ENCODE results near the gene MAST2.
"Not testable (repeated sequence)": the region's sequence is repeated elsewhere in the genome, so short reads cannot be mapped to it uniquely, and the experiment has no call there.

MAST2 gene

GRCh38 chr1:46041974-46042373 lies 238.6 kb downstream of the MAST2 start:
- Histone ChIP-seq H3K9me3 (ENCODE audit: control insufficient read depth in 1 of 2, low read length in 2 of 2) (no peaks in the 10 kb centered on the region), H3K4me1 (ENCODE audit: control insufficient read depth in 1 of 2, insufficient read depth in 2 of 2, low read length in 2 of 2) (peaks cover under 1 to 12% of the 10 kb centered on the region in 2 donors), H3K36me3 (ENCODE audit: control insufficient read depth in 1 of 2, insufficient read depth in 2 of 2, low read length in 2 of 2) (no peaks in the 10 kb centered on the region), H3K27me3 (ENCODE audit: control insufficient read depth in 1 of 2, insufficient read depth in 2 of 2, low read length in 2 of 2) (no peaks in the 10 kb centered on the region), H3K9ac (ENCODE audit: low read depth in 1 of 2, low read length in 2 of 2) (no peak overlapping the region), H3K4me3 (ENCODE audit: low read depth in 1 of 2, low read length in 2 of 2) (no peak overlapping the region), H3K27ac (ENCODE audit: low read depth, low read length) (no peak overlapping the region)

GRCh38 chr1:46043458-46044017 lies 240.1 kb downstream of the MAST2 start:
- Histone ChIP-seq H3K9ac (ENCODE audit: low read depth in 1 of 2, low read length in 2 of 2) (no peak overlapping the region), H3K4me3 (ENCODE audit: low read depth in 1 of 2, low read length in 2 of 2) (no peak overlapping the region), H3K27me3 (ENCODE audit: control insufficient read depth in 1 of 2, insufficient read depth in 2 of 2, low read length in 2 of 2) (no peaks in the 10 kb centered on the region), H3K9me3 (ENCODE audit: control insufficient read depth in 1 of 2, low read length in 2 of 2) (no peaks in the 10 kb centered on the region), H3K4me1 (ENCODE audit: control insufficient read depth in 1 of 2, insufficient read depth in 2 of 2, low read length in 2 of 2) (peaks cover 0 to 6% of the 10 kb centered on the region in 2 donors), H3K36me3 (ENCODE audit: control insufficient read depth in 1 of 2, insufficient read depth in 2 of 2, low read length in 2 of 2) (no peaks in the 10 kb centered on the region), H3K27ac (ENCODE audit: low read depth, low read length) (no peak overlapping the region)

GRCh38 chr1:46044116-46044515 lies 240.7 kb downstream of the MAST2 start:
- Histone ChIP-seq H3K27ac (ENCODE audit: low read depth, low read length) (no peak overlapping the region), H3K27me3 (ENCODE audit: control insufficient read depth in 1 of 2, insufficient read depth in 2 of 2, low read length in 2 of 2) (no peaks in the 10 kb centered on the region), H3K36me3 (ENCODE audit: control insufficient read depth in 1 of 2, insufficient read depth in 2 of 2, low read length in 2 of 2) (no peaks in the 10 kb centered on the region), H3K9me3 (ENCODE audit: control insufficient read depth in 1 of 2, low read length in 2 of 2) (no peaks in the 10 kb centered on the region), H3K4me1 (ENCODE audit: control insufficient read depth in 1 of 2, insufficient read depth in 2 of 2, low read length in 2 of 2) (peaks cover 0 to 6% of the 10 kb centered on the region in 2 donors), H3K4me3 (ENCODE audit: low read depth in 1 of 2, low read length in 2 of 2) (no peak overlapping the region), H3K9ac (ENCODE audit: low read depth in 1 of 2, low read length in 2 of 2) (no peak overlapping the region)

GRCh38 chr1:46053734-46054133 lies 250.3 kb downstream of the MAST2 start:
- Histone ChIP-seq H3K4me1 (ENCODE audit: control insufficient read depth in 1 of 2, insufficient read depth in 2 of 2, low read length in 2 of 2) (peaks cover 0 to 5% of the 10 kb centered on the region in 2 donors), H3K9ac (ENCODE audit: low read depth in 1 of 2, low read length in 2 of 2) (no peak overlapping the region), H3K27ac (ENCODE audit: low read depth, low read length) (no peak overlapping the region), H3K27me3 (ENCODE audit: control insufficient read depth in 1 of 2, insufficient read depth in 2 of 2, low read length in 2 of 2) (no peaks in the 10 kb centered on the region), H3K36me3 (ENCODE audit: control insufficient read depth in 1 of 2, insufficient read depth in 2 of 2, low read length in 2 of 2) (no peaks in the 10 kb centered on the region), H3K4me3 (ENCODE audit: low read depth in 1 of 2, low read length in 2 of 2) (no peak overlapping the region), H3K9me3 (ENCODE audit: control insufficient read depth in 1 of 2, low read length in 2 of 2) (no peaks in the 10 kb centered on the region)

- H3K4me3 ChIP-seq (ENCODE audit: low read depth in 1 of 2, low read length in 2 of 2): no peak overlapping the region
- H3K9ac ChIP-seq (ENCODE audit: low read depth in 1 of 2, low read length in 2 of 2): no peak overlapping the region
- H3K27ac ChIP-seq (ENCODE audit: low read depth, low read length): no peak overlapping the region
- no peaks in the 10 kb centered on the region for H3K9me3 ChIP-seq (ENCODE audit: control insufficient read depth in 1 of 2, low read length in 2 of 2)
- no peaks in the 10 kb centered on the region for H3K27me3 ChIP-seq (ENCODE audit: control insufficient read depth in 1 of 2, insufficient read depth in 2 of 2, low read length in 2 of 2)
- peaks cover 0 to 5% of the 10 kb centered on the region in 2 donors for H3K4me1 ChIP-seq (ENCODE audit: control insufficient read depth in 1 of 2, insufficient read depth in 2 of 2, low read length in 2 of 2)
- peaks cover 1% of the 10 kb centered on the region in 2 donors for H3K36me3 ChIP-seq (ENCODE audit: control insufficient read depth in 1 of 2, insufficient read depth in 2 of 2, low read length in 2 of 2)
Measured at GRCh38 chr1:46056325-46056724, 252.9 kb downstream of the MAST2 start.

- H3K4me1 ChIP-seq (ENCODE audit: control insufficient read depth in 1 of 2, insufficient read depth in 2 of 2, low read length in 2 of 2); H3K27me3 ChIP-seq (ENCODE audit: control insufficient read depth in 1 of 2, insufficient read depth in 2 of 2, low read length in 2 of 2); H3K9ac ChIP-seq (ENCODE audit: low read depth in 1 of 2, low read length in 2 of 2); H3K36me3 ChIP-seq (ENCODE audit: control insufficient read depth in 1 of 2, insufficient read depth in 2 of 2, low read length in 2 of 2); H3K27ac ChIP-seq (ENCODE audit: low read depth, low read length); H3K9me3 ChIP-seq (ENCODE audit: control insufficient read depth in 1 of 2, low read length in 2 of 2); H3K4me3 ChIP-seq (ENCODE audit: low read depth in 1 of 2, low read length in 2 of 2): not testable (repeated sequence)
Measured at GRCh38 chr1:46057215-46057614, 253.8 kb downstream of the MAST2 start.

- H3K9ac ChIP-seq (ENCODE audit: low read depth in 1 of 2, low read length in 2 of 2): no peak overlapping the region
Measured at GRCh38 chr1:46057781-46058180, 254.4 kb downstream of the MAST2 start.

GRCh38 chr1:46058936-46059335 lies 255.5 kb downstream of the MAST2 start:
- H3K4me1 ChIP-seq (ENCODE audit: control insufficient read depth in 1 of 2, insufficient read depth in 2 of 2, low read length in 2 of 2): peaks cover 8 to 15% of the 10 kb centered on the region in 2 donors
- H3K9ac ChIP-seq (ENCODE audit: low read depth in 1 of 2, low read length in 2 of 2): no peak overlapping the region
- no peaks in the 10 kb centered on the region for H3K9me3 ChIP-seq (ENCODE audit: control insufficient read depth in 1 of 2, low read length in 2 of 2)
- no peak overlapping the region for H3K27ac ChIP-seq (ENCODE audit: low read depth, low read length)
- H3K27me3 ChIP-seq (ENCODE audit: control insufficient read depth in 1 of 2, insufficient read depth in 2 of 2, low read length in 2 of 2): no peaks in the 10 kb centered on the region
- H3K36me3 ChIP-seq (ENCODE audit: control insufficient read depth in 1 of 2, insufficient read depth in 2 of 2, low read length in 2 of 2): peaks cover 3 to 6% of the 10 kb centered on the region in 2 donors
- H3K4me3 ChIP-seq (ENCODE audit: low read depth in 1 of 2, low read length in 2 of 2): no peak overlapping the region

More at GRCh38 chr1:46057781-46058180, 254.4 kb downstream of the MAST2 start:
- peaks cover 0 to 10% of the 10 kb centered on the region in 2 donors for H3K4me1 ChIP-seq (ENCODE audit: control insufficient read depth in 1 of 2, insufficient read depth in 2 of 2, low read length in 2 of 2)
- no peaks in the 10 kb centered on the region for H3K27me3 ChIP-seq (ENCODE audit: control insufficient read depth in 1 of 2, insufficient read depth in 2 of 2, low read length in 2 of 2)
- no peaks in the 10 kb centered on the region for H3K9me3 ChIP-seq (ENCODE audit: control insufficient read depth in 1 of 2, low read length in 2 of 2)
- H3K36me3 ChIP-seq (ENCODE audit: control insufficient read depth in 1 of 2, insufficient read depth in 2 of 2, low read length in 2 of 2): peaks cover 3 to 6% of the 10 kb centered on the region in 2 donors
- H3K27ac ChIP-seq (ENCODE audit: low read depth, low read length): no peak overlapping the region
- no peak overlapping the region for H3K4me3 ChIP-seq (ENCODE audit: low read depth in 1 of 2, low read length in 2 of 2)

GRCh38 chr1:46061146-46061545 lies 257.7 kb downstream of the MAST2 start:
- H3K36me3 ChIP-seq (ENCODE audit: control insufficient read depth in 1 of 2, insufficient read depth in 2 of 2, low read length in 2 of 2): peaks cover 3 to 6% of the 10 kb centered on the region in 2 donors
- H3K27ac ChIP-seq (ENCODE audit: low read depth, low read length): no peak overlapping the region
- H3K9me3 ChIP-seq (ENCODE audit: control insufficient read depth in 1 of 2, low read length in 2 of 2): no peaks in the 10 kb centered on the region
- H3K27me3 ChIP-seq (ENCODE audit: control insufficient read depth in 1 of 2, insufficient read depth in 2 of 2, low read length in 2 of 2): no peaks in the 10 kb centered on the region
- no peak overlapping the region for H3K4me3 ChIP-seq (ENCODE audit: low read depth in 1 of 2, low read length in 2 of 2)
- peaks cover 8 to 28% of the 10 kb centered on the region in 2 donors for H3K4me1 ChIP-seq (ENCODE audit: control insufficient read depth in 1 of 2, insufficient read depth in 2 of 2, low read length in 2 of 2)
- no peak overlapping the region for H3K9ac ChIP-seq (ENCODE audit: low read depth in 1 of 2, low read length in 2 of 2)

GRCh38 chr1:46062651-46063319 lies 259.4 kb downstream of the MAST2 start:
- H3K36me3 ChIP-seq (ENCODE audit: control insufficient read depth in 1 of 2, insufficient read depth in 2 of 2, low read length in 2 of 2): peaks cover 3 to 6% of the 10 kb centered on the region in 2 donors
- H3K4me1 ChIP-seq (ENCODE audit: control insufficient read depth in 1 of 2, insufficient read depth in 2 of 2, low read length in 2 of 2): peaks cover 8 to 28% of the 10 kb centered on the region in 2 donors
- peak overlapping the region; percentile 64 for H3K27ac ChIP-seq (ENCODE audit: low read depth, low read length)
- no peak overlapping the region for H3K9ac ChIP-seq (ENCODE audit: low read depth in 1 of 2, low read length in 2 of 2)
- H3K9me3 ChIP-seq (ENCODE audit: control insufficient read depth in 1 of 2, low read length in 2 of 2): no peaks in the 10 kb centered on the region
- peak overlapping the region; percentile 55 to 65 for H3K4me3 ChIP-seq (ENCODE audit: low read depth in 1 of 2, low read length in 2 of 2)
- no peaks in the 10 kb centered on the region for H3K27me3 ChIP-seq (ENCODE audit: control insufficient read depth in 1 of 2, insufficient read depth in 2 of 2, low read length in 2 of 2)

All from duodenal mucosa (tissue), 2 donors.